ENCODE measurements around the gene LCN15. TPM values are rescaled to one million over a fixed set of nuclear protein-coding genes. Genes with fewer than 3 reads are reported as not detected.
A peak's percentile ranks its signal among the peaks of the same experiment; 100 is the strongest.

LCN15 gene
- polyA plus RNA-seq (not detected in 2 replicates), polyA minus RNA-seq (not detected in 2 replicates)

DNA sequence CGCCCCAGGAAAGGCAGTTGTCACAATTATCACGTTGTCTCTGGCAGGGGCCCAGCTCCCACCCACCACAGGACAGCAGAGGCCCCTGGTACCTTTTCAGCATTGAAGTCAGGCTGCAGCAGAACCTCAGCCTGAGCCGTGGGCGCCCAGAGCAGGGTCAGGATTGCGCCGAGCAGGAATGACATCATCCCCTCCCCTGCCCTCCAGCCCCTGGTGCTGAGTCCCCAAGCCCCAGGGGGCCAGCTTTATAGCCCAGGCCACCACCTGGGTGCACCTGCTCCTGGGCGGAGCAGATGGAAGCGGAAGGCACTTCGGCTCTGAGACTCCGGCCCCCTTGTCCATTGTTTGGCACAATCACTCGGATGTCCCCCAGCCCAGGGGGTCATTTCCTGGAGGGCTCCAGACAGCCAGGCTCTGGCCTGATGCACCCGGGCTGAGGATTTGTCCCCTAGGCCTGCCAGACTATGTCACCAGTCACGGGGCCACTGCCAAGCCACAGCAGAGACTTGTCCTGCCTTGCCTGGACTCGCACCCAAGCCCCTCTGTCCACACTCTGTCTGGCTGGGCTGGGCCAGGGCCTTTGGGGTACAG, at the start of gene LCN15:
Gene LCN15, minus strand, starts transcription at position 218 of the 591 bp plus-strand sequence. Its CDS starts 30 bp downstream, at position 188.
- H3K9ac ChIP-seq (ENCODE audit: low read length): no peak within 1 kb of the TSS
- no peak within 1 kb of the TSS for H3K4me2 ChIP-seq (ENCODE audit: low read length)
- H4K20me1 ChIP-seq (ENCODE audit: insufficient read depth): no peaks in the 10 kb centered on the region
- no peaks in the 10 kb centered on the region for H3F3A ChIP-seq (ENCODE audit: insufficient read depth, low read length, poor library complexity, severe bottlenecking)
- H3K79me2 ChIP-seq (replicated peaks; ENCODE audit: insufficient read depth, low read length): no peaks in the 10 kb centered on the region
- H3K36me3 ChIP-seq (ENCODE audit: insufficient read depth, low read length): no peaks in the 10 kb centered on the region
- H3K27me3 ChIP-seq (ENCODE audit: insufficient read depth, low read depth, low read length): no peaks in the 10 kb centered on the region
- no peak within 1 kb of the TSS for H3K27ac ChIP-seq (ENCODE audit: low read length)
- no peak within 1 kb of the TSS for H2AFZ ChIP-seq (ENCODE audit: low read depth, low read length)
- TF ChIP-seq RAD21 (conservative IDR thresholded peaks at IDR 0.05): no peak
- no peak for TF ChIP-seq EZH2 (IDR thresholded peaks at IDR 0.05; ENCODE audit: borderline replicate concordance, insufficient read depth, low read length, poor library complexity, severe bottlenecking)
- no peak for TF ChIP-seq SMC3 (conservative IDR thresholded peaks at IDR 0.05; ENCODE audit: poor library complexity)
- TF ChIP-seq, protein P1, sequence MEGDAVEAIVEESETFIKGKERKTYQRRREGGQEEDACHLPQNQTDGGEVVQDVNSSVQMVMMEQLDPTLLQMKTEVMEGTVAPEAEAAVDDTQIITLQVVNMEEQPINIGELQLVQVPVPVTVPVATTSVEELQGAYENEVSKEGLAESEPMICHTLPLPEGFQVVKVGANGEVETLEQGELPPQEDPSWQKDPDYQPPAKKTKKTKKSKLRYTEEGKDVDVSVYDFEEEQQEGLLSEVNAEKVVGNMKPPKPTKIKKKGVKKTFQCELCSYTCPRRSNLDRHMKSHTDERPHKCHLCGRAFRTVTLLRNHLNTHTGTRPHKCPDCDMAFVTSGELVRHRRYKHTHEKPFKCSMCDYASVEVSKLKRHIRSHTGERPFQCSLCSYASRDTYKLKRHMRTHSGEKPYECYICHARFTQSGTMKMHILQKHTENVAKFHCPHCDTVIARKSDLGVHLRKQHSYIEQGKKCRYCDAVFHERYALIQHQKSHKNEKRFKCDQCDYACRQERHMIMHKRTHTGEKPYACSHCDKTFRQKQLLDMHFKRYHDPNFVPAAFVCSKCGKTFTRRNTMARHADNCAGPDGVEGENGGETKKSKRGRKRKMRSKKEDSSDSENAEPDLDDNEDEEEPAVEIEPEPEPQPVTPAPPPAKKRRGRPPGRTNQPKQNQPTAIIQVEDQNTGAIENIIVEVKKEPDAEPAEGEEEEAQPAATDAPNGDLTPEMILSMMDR (IDR thresholded peaks at IDR 0.05; ENCODE audit: poor library complexity, severe bottlenecking): no peak
- TF ChIP-seq TAF1 (IDR thresholded peaks at IDR 0.05; ENCODE audit: low read depth): no peak
- no peak for TF ChIP-seq REST (IDR thresholded peaks at IDR 0.05; ENCODE audit: borderline replicate concordance)
- no peaks in the 10 kb centered on the region for H3K9me3 ChIP-seq (ENCODE audit: low read length)
- H3K4me3 ChIP-seq (ENCODE audit: low read length): no peak within 1 kb of the TSS
- no peaks in the 10 kb centered on the region for H3K9me2 ChIP-seq (ENCODE audit: insufficient read depth, low read length)

DNA sequence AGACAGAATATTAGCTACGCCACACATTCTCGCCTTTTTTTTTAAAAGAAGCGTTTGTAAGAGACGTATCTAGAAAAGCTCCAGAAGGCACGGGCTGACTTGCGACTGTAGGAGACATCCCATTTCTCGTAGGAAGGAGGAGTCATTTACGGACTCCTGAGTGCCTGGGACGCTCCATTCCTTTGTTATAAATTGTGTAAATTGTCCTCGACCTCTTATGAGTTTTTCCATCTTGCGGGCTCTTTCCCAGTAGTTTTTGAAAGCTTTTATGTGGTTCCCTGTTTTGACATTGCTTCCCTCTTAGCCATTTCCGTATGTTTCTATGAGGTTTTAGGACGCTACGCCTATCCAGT, 44.5 kb upstream of the LCN15 start:
- Histone ChIP-seq H3K4me2 (ENCODE audit: low read length) (peak overlapping the region; percentile 95), H3K9me2 (ENCODE audit: insufficient read depth, low read length) (no peaks in the 10 kb centered on the region), H4K20me1 (ENCODE audit: insufficient read depth) (no peaks in the 10 kb centered on the region), H3K79me2 (replicated peaks; ENCODE audit: insufficient read depth, low read length) (peaks cover 28% of the 10 kb centered on the region), H3F3A (ENCODE audit: insufficient read depth, low read length, poor library complexity, severe bottlenecking) (no peaks in the 10 kb centered on the region), H3K9me3 (ENCODE audit: low read length) (no peaks in the 10 kb centered on the region), H3K27me3 (ENCODE audit: insufficient read depth, low read depth, low read length) (no peaks in the 10 kb centered on the region), H3K9ac (ENCODE audit: low read length) (peak overlapping the region; percentile 80), H3K27ac (ENCODE audit: low read length) (peak overlapping the region; percentile 20), H3K36me3 (ENCODE audit: insufficient read depth, low read length) (no peaks in the 10 kb centered on the region), H3K4me3 (ENCODE audit: low read length) (peak overlapping the region; percentile 76), H2AFZ (ENCODE audit: low read depth, low read length) (peak overlapping the region; percentile 25)
- TF ChIP-seq, protein P1 (IDR thresholded peaks at IDR 0.05; ENCODE audit: poor library complexity, severe bottlenecking): no peak
- TF ChIP-seq EZH2 (IDR thresholded peaks at IDR 0.05; ENCODE audit: borderline replicate concordance, insufficient read depth, low read length, poor library complexity, severe bottlenecking) (no peak), REST (IDR thresholded peaks at IDR 0.05; ENCODE audit: borderline replicate concordance) (no peak), SMC3 (conservative IDR thresholded peaks at IDR 0.05; ENCODE audit: poor library complexity) (no peak), MXI1 (conservative IDR thresholded peaks at IDR 0.05; ENCODE audit: poor library complexity, severe bottlenecking) (no peak)
